Measurements from ENCODE around the gene CPAMD8.
"Not testable (repeated sequence)": the region's sequence is repeated elsewhere in the genome, so short reads cannot be mapped to it uniquely, and the experiment has no call there.

CPAMD8 gene

GRCh38 chr19:16957855-16958254 is 68.8 kb downstream of the CPAMD8 start:
- TF ChIP-seq ZNF274 (IDR thresholded peaks at IDR 0.05; ENCODE audit: low read depth, low read length), result no peak
- no peak overlapping the region for H3K4me3 ChIP-seq (ENCODE audit: low read length)

GRCh38 chr19:16957151-16957701 is 69.4 kb downstream of the CPAMD8 start:
- no peak for TF ChIP-seq ZNF274 (IDR thresholded peaks at IDR 0.05; ENCODE audit: low read depth, low read length)
- no peak overlapping the region for H3K4me3 ChIP-seq (ENCODE audit: low read length)

- TF ChIP-seq ZNF274 (IDR thresholded peaks at IDR 0.05; ENCODE audit: low read depth, low read length), result no peak
- no peak overlapping the region for H3K4me3 ChIP-seq (ENCODE audit: low read length)
Measured at GRCh38 chr19:16955161-16955560, 71.4 kb downstream of the CPAMD8 start.

GRCh38 chr19:16952046-16952445 is 74.6 kb downstream of the CPAMD8 start:
- H3K4me3 ChIP-seq (ENCODE audit: low read length), result no peak overlapping the region
- TF ChIP-seq ZNF274 (IDR thresholded peaks at IDR 0.05; ENCODE audit: low read depth, low read length), result no peak

- H3K4me3 ChIP-seq (ENCODE audit: low read length), result no peak overlapping the region
- TF ChIP-seq ZNF274 (IDR thresholded peaks at IDR 0.05; ENCODE audit: low read depth, low read length), result no peak
Measured at GRCh38 chr19:16951529-16951928, 75.1 kb downstream of the CPAMD8 start.

GRCh38 chr19:16949496-16950023 is 77.0 kb downstream of the CPAMD8 start:
- no peak overlapping the region for H3K4me3 ChIP-seq (ENCODE audit: low read length)
- no peak for TF ChIP-seq ZNF274 (IDR thresholded peaks at IDR 0.05; ENCODE audit: low read depth, low read length)

- no peak overlapping the region for H3K4me3 ChIP-seq (ENCODE audit: low read length)
- no peak for TF ChIP-seq ZNF274 (IDR thresholded peaks at IDR 0.05; ENCODE audit: low read depth, low read length)
Measured at GRCh38 chr19:16946951-16947940, 79.4 kb downstream of the CPAMD8 start.

GRCh38 chr19:16945762-16946465 is 80.7 kb downstream of the CPAMD8 start:
- TF ChIP-seq ZNF274 (IDR thresholded peaks at IDR 0.05; ENCODE audit: low read depth, low read length), result no peak
- H3K4me3 ChIP-seq (ENCODE audit: low read length), result no peak overlapping the region

- TF ChIP-seq ZNF274 (IDR thresholded peaks at IDR 0.05; ENCODE audit: low read depth, low read length), result no peak
- no peak overlapping the region for H3K4me3 ChIP-seq (ENCODE audit: low read length)
Measured at GRCh38 chr19:16945364-16945714, 81.3 kb downstream of the CPAMD8 start.

- TF ChIP-seq ZNF274 (IDR thresholded peaks at IDR 0.05; ENCODE audit: low read depth, low read length), result no peak
Measured at GRCh38 chr19:16944626-16945363, 81.8 kb downstream of the CPAMD8 start.

GRCh38 chr19:16943942-16944625 is 82.5 kb downstream of the CPAMD8 start:
- TF ChIP-seq ZNF274 (IDR thresholded peaks at IDR 0.05; ENCODE audit: low read depth, low read length), result no peak
- H3K4me3 ChIP-seq (ENCODE audit: low read length), result no peak overlapping the region

More at GRCh38 chr19:16944626-16945363, 81.8 kb downstream of the CPAMD8 start:
- no peak overlapping the region for H3K4me3 ChIP-seq (ENCODE audit: low read length)

GRCh38 chr19:16943090-16943489 is 83.5 kb downstream of the CPAMD8 start:
- H3K4me3 ChIP-seq (ENCODE audit: low read length), result not testable (repeated sequence)

GRCh38 chr19:16942583-16942982 is 84.0 kb downstream of the CPAMD8 start:
- no peak for TF ChIP-seq ZNF274 (IDR thresholded peaks at IDR 0.05; ENCODE audit: low read depth, low read length)
- H3K4me3 ChIP-seq (ENCODE audit: low read length), result no peak overlapping the region
